Type B pancreatic cell (in vitro differentiated cells): Measurements from ENCODE around the gene ABHD16A. TPM values are rescaled to one million over a fixed set of nuclear protein-coding genes. Genes with fewer than 3 reads are reported as not detected.

Experiments used
- DNase-seq: peaks from one replicate; pipeline ENCODE4 v3.0.0; 2021; ENCODE audit warnings: mixed read lengths; ENCODE audit not compliant: unreplicated experiment; ENCODE audit errors: extremely low spot score
- H3K27ac Mint-ChIP-seq: 2 replicates; pipeline ENCODE4 v1.8.0; 2021; ENCODE audit warnings: mild to moderate bottlenecking, mixed read lengths
- H3K27me3 Mint-ChIP-seq: 2 replicates; pipeline ENCODE4 v1.8.0; 2021; ENCODE audit warnings: mixed read lengths
- H3K36me3 Mint-ChIP-seq: 2 replicates; pipeline ENCODE4 v1.8.0; 2021; ENCODE audit warnings: mixed read lengths
- H3K4me1 Mint-ChIP-seq: one replicate; pipeline ENCODE4 v1.8.0; 2021; ENCODE audit warnings: mixed read lengths; ENCODE audit not compliant: unreplicated experiment
- H3K4me3 Mint-ChIP-seq: 2 replicates; pipeline ENCODE4 v1.8.0; 2021; ENCODE audit warnings: mild to moderate bottlenecking, mixed read lengths
- H3K9me3 Mint-ChIP-seq: 2 replicates; pipeline ENCODE4 v1.8.0; 2021; ENCODE audit warnings: mixed read lengths
- total RNA-seq: library from RNA; stranded (reverse); gene quantifications from 2 replicates; pipeline ENCODE4 v1.2.1, GENCODE V29; 2021; ENCODE audit warnings: low replicate concordance
- TF ChIP-seq, protein P1 (sequence below): fragments of 200-600 bp; sonication (generic); conservative IDR thresholded peaks from 2 replicates; pipeline ENCODE4 v1.5.0; 2021; ENCODE audit warnings: antibody characterized with exemption, mild to moderate bottlenecking

The ABHD16A gene
- total RNA-seq, 1 donor from 2014 or later, result 80.9 TPM

DNA sequence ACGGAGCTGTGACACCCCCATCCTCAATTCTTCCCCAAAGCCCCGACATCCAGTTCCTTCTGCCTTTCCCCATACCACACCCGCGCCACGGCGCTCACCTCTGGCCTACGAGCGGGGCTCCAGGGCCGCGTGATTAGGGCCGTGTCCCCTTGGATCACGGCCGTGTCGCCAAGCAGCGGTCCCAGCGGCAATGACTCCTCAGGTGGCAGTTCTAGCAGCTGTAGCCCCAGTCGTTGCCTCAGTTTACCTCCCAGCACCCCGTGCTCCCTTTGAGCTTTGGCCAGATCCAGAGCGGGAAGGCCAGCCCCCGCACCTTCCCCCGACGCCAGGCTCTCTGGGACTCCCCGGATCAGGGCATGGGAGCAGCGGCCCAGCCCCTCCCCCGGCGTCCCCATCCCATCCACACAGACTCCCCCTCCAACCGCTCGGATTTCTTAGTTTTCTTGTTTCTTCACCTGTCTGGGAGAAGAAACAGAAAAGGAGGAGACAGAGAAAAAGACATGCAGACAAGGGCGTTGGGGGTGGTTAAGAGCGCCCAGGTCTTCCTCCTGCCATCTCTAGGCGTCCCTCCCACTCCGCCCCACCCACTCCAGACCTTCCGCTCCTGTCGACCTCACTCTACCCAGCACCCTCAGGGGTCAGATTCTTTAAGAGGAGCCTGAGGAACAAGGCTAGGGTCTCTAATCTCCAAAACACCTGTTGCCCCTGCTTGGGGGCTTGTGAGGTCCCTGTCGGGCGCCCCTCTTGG lies 25.8 kb upstream of the ABHD16A start, which contains the start of gene DDAH2:
Gene DDAH2 (minus strand): TSS at position 533 of the 748 bp plus-strand sequence. CDS start 138 bp downstream, at position 395.
- Mint-ChIP-seq H3K27ac (peak within 1 kb of the TSS; percentile 94), H3K36me3 (peaks cover 45% of the 10 kb centered on the region)
- TF ChIP-seq, protein P1, sequence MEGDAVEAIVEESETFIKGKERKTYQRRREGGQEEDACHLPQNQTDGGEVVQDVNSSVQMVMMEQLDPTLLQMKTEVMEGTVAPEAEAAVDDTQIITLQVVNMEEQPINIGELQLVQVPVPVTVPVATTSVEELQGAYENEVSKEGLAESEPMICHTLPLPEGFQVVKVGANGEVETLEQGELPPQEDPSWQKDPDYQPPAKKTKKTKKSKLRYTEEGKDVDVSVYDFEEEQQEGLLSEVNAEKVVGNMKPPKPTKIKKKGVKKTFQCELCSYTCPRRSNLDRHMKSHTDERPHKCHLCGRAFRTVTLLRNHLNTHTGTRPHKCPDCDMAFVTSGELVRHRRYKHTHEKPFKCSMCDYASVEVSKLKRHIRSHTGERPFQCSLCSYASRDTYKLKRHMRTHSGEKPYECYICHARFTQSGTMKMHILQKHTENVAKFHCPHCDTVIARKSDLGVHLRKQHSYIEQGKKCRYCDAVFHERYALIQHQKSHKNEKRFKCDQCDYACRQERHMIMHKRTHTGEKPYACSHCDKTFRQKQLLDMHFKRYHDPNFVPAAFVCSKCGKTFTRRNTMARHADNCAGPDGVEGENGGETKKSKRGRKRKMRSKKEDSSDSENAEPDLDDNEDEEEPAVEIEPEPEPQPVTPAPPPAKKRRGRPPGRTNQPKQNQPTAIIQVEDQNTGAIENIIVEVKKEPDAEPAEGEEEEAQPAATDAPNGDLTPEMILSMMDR, result no peak

DNA sequence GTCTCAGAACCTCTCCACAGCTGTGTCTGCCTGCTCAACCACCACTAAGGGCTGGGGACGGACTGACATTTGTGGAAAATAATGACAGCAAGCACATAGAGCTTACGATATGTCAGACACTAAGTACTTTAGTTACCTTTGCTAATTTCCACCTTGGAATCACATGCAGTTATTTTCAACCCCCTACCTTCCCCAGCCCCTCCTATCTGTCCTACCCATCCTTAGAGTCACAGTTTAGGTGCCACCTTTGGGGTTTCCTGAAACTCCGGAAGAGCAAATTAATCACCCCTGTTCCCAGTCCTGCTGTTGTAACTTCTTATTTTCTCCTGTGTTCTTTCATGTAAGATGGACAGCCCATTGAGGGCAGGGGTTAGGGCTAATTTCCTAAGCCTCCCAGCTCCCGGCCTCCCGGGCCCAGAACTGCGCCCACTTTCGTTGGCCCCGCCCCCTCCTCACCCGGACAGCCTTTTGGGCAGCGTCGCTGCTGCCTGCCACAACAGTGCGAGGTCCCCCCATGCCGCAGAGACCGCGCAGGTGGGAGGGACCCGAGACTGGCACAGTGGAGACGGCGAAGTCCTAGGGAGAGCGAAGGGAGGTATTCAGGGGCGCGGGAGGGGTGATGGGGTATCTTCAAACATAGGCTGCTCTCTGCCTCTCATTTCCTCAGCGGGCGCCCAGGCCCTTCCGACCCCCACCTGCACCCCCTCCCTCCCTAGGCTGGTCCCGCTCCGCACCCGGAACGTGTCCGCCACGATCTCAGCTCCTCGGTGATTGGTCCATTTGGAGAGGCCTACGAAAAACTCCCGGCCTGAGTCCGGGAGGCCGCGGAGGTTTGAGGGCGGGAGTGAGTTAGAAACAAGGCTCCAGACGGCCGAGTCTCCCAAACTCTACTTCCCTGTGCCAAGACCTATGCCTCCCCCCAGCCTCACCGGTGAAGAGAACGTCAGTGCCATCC lies 24.9 kb upstream of the ABHD16A start:
- no peaks in the 10 kb centered on the region for H3K9me3 Mint-ChIP-seq
- TF ChIP-seq, protein P1, result no peak
- H3K4me3 Mint-ChIP-seq, result peak overlapping the region; percentile 95
- peaks cover 23% of the 10 kb centered on the region for H3K4me1 Mint-ChIP-seq
- no peak for DNase-seq
- peaks cover 35% of the 10 kb centered on the region for H3K36me3 Mint-ChIP-seq
- H3K27ac Mint-ChIP-seq, result peak overlapping the region; percentile 69
- H3K27me3 Mint-ChIP-seq, result no peaks in the 10 kb centered on the region

More for the DNA sequence above, 25.8 kb upstream of the ABHD16A start, which contains the start of gene DDAH2:
- Mint-ChIP-seq H3K4me1 (peaks cover 33% of the 10 kb centered on the region), H3K4me3 (peak within 1 kb of the TSS; percentile 95), H3K27me3 (no peaks in the 10 kb centered on the region), H3K9me3 (no peaks in the 10 kb centered on the region)
- DNase-seq, result no peak

DNA sequence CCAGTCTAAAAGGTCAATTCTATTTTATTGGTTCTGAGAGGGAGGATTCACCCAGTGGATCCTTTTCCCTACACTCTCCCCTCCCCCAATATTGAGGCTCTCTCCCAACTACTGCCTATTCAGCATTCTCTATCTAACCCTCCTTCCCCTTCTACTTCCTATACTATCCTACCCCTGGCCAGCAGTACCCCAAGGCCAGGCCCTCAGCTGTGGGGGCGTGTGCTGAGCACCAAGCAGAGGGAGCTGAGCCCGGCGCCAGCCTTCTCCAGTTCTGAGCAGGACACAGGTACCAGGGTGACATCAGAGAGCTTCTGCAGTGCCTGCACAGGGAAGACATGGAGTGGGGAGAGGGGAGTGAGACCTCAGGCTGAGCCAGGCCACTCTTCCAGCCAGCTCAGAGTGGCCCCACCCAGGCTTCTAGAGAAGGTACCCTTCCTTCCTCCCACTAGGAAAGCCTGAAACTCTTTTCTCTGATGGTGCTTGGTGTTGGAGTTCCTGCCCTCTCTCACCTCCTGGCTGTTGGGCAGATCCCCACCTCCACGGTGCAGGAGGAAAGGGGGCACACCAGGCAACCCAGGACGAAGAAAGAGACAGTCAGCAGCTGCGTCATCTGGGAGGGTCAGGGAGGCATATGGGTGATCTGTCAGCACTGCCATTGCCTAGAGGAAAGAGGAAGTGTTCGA lies 24.1 kb upstream of the ABHD16A start:
- no peaks in the 10 kb centered on the region for H3K9me3 Mint-ChIP-seq
- TF ChIP-seq, protein P1, result no peak
- H3K27ac Mint-ChIP-seq, result peak overlapping the region; percentile 69
- no peak for DNase-seq
- H3K36me3 Mint-ChIP-seq, result peaks cover 33% of the 10 kb centered on the region
- H3K27me3 Mint-ChIP-seq, result no peaks in the 10 kb centered on the region
- H3K4me1 Mint-ChIP-seq, result peaks cover 23% of the 10 kb centered on the region
- H3K4me3 Mint-ChIP-seq, result peak overlapping the region; percentile 77

DNA sequence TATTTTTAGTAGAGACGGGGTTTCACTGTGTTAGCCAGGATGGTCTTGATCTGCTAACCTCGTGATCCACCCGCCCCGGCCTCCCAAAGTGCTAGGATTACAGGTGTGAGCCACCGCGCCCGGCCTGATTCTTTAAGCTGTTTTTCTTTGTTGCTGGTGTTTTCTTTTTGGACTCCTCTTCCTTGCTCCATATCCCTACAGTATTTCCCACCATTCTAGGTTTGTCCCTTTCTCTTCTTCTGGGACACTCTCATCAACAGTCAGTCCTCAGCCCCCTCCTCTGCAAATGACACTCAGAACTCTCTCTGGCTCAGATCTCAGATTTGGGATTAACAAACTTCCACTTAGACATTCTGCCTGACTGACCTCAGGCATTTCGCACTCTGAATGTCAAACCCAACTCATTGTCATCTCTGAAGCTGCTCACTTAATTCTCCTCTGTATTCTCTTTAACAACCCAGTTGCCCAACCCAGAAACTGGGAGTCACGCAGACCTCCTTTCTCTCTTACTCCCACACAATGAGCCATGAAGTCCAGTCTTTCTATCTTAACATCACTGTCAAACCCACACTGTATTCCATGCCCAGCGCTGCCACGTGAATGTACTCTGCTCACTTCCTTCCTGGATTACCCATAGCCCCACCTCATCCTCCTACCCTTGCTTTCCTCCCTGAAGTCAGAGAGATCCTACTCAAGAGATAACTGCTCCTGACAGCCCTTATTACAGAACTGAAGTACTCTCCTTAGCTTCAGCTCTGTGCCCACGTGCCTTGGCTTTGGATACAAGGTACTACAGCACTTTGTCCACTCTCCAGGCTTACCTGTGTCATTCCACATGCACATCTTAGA lies 22.6 kb upstream of the ABHD16A start:
- H3K36me3 Mint-ChIP-seq, result peaks cover 26% of the 10 kb centered on the region
- peaks cover 19% of the 10 kb centered on the region for H3K4me1 Mint-ChIP-seq
- H3K9me3 Mint-ChIP-seq, result no peaks in the 10 kb centered on the region
- no peak for DNase-seq
- no peaks in the 10 kb centered on the region for H3K27me3 Mint-ChIP-seq
- peak overlapping the region; percentile 32 for H3K27ac Mint-ChIP-seq
- H3K4me3 Mint-ChIP-seq, result no peak overlapping the region
- TF ChIP-seq, protein P1, result no peak
